ENCODE results near the gene TNFRSF19.

DNA sequence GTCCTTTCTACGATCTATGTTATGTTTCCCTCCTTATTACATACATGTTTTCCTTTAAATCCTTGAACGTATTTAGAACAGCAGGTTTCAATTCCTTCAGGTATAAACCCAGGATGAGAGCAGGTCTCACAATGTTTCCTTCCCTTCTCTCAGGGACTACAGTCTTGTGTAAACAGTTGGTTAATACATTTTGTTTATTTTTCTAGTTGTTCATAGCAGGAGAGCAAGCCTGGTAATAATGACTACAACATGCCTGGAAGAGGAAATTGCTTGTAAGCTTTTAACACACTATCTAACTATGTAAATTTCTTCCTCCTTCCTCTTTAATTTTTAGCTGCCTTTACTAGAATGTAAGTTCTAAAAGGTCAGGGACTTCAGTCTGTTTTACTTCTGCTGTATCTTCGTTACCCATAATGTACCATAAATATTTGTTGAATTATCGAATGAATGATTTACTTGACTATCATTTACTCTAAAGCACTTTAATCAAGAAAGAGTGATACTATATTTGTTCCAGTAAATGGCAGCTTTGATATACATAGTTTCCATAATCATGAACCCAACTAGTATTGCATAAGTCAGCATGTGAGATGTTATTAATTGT is 28.9 kb upstream of the TNFRSF19 start:
- TF ChIP-seq MXI1 (IDR thresholded peaks at IDR 0.05; ENCODE audit: borderline replicate concordance, low read depth, low read length) (no peak), CTCF (CRISPR knock-in tag; IDR thresholded peaks at IDR 0.05) (no peak)
